Measurements from ENCODE around the gene MPHOSPH9.

The MPHOSPH9 gene

DNA sequence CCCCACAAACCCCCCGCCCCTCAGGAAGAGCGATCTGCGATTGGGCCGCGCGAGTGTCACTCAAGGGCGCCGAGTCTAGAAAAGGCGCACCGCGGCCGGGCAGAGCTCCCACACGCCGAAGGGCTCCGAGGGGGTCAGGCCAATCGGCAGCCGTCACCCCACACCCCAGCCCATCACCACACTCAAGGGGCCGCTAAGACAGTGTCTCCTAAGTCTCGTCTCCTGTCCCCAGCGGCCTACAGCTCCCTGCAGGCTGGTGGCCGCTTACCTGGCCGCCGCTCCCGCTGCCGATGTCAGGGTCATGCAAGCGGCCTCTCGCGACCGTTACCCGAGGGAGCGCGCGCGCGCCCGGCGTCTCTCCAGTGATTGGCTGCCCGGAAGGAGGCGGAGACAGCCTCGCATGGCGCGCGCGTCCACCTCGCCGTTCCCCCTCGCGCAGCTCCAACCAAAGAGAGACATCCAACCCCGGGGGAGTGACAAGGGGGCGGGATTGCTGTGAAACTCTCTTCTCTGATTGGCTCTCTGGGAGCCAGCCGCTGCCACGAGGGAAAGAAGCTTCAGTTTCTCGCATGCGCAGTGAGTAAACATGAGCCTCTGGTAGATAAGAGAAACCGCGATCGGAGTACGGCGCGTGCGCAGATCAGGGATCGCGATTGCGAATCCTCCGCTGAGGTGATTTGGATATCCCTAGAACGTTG lies at the start of gene MPHOSPH9, which contains the start of gene MTRFR:
Gene MPHOSPH9 (minus strand): TSS at position 335 of the 698 bp plus-strand sequence. CDS start 2,777 bp downstream, outside the sequence.
Gene MTRFR (plus strand): TSS at position 630 of the 698 bp plus-strand sequence. CDS start 20,239 bp downstream, outside the sequence.
- peak; percentile 99 for DNase-seq

DNA sequence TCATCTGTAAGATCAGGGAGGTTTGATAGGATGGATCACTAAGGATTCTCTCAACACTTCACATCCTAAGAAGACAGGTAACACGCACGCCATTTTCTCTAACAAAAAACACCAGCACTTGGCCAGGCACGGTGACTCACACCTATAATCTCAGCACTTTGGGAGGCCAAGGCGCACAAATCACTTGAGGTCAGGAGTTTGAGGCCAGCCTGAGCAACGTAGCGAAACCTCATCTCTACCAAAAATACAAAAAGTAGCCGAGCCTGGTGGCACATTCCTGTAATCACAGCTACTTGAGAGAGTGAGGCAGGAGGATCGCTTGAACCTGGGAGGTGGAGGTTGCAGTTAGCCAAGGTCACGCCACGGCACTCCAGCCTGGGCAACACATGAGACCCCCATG lies 49.2 kb upstream of the MPHOSPH9 start:
- no peak for DNase-seq

DNA sequence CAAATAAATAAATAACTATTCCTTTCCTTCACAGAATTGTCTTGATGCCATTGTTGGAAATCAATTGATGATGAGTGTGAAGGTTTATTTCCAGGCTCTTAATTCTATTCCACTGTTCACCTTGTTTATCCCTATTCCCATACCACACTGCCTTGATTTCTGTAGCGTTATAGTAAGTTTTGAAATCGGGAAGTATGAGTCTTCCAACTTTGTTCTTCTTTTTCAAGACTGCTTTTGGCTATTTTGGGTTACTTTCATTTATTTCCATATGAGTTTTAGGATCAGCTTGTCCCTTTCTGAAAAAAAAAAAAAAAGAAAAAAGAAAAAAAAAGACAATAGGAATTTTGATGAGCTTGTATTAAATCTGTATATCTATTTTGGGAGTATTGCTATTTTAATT lies 48.0 kb upstream of the MPHOSPH9 start:
- DNase-seq, result no peak

DNA sequence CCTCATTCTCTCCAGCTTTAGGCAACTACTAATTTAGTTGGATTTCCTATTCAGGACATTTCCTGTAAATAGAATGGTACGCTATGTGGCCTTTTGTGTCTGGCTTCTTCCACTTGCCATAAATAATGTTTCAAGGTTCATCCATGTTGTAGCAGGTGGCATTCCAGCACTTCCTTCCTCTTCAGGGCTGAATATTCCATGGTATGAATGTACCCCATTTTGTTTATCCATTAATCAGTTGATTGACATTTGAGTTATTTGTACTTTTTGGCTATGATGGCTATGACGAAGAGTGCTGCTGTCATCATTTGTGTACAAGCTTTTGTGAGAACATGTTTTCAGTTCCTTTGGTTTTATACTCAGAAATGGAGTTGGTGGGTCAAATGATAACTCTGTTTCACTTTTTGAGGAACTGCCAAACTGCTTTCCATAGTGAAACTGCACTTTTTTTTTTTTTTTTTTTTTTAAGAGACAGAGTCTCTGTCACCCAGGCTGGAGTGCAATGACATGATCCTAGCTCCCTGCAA lies 45.2 kb upstream of the MPHOSPH9 start:
- no peak for DNase-seq

DNA sequence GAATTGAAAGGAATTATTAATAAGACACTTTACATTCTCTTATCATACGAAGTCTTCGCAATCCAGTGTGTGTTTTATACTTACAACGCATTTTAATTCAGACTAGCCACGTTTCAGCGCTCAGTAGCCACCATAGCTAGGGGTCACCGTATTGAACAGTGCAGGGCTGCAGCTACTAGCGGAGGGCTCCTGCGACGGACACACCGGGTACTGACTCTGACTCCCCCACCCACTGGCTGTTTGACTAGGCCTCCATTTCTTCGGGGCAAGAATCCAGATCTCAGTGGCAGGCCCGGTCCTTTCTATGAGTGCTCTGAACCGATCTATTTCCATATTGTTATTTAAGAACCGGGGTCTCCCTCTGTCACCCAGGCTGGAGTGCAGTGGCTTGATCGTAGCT lies 40.2 kb upstream of the MPHOSPH9 start:
- DNase-seq, result no peak

- DNase-seq, result peak; percentile 79
These were observed 38.2 kb upstream of the MPHOSPH9 start for GRCh38 chr12:123271001-123271668.

DNA sequence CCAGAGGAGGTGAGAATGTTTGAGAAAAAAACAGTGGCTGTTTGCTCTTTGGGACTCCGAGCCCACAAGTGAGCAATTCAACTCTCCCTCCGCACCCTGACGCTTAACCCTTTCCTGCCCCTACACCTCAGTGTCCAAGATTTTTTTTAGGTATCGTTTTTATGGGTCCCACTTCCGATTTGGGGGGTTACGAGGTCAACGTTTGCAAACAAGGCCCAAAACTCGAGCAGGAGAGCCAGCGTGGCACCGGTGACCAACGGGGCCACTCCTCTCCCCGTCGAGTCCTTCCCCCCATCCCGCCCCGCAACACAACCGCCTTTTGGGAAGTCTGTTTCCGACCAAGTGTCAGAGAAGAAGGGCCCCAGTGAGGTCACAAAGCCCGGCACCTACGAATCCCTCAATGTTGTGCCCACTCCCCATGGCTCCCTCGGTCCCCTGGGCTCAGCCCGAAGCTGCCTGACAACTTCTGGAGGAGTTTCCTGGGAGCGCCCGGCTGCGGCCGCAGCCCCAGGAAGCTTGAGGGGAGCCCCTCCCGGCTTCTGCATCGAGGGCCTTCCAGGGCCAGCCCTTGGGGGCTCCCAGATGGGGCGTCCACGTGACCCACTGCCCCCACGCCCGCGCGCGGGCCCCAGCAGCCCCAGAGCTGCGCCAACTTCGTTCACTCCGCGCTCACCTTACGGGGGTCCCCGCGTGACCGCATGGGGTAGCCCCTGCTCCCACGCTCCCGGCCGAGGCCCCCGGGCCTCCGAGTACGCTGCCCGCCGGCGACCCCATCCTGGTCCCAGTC lies 37.5 kb upstream of the MPHOSPH9 start:
- DNase-seq, result peak; percentile 13

DNA sequence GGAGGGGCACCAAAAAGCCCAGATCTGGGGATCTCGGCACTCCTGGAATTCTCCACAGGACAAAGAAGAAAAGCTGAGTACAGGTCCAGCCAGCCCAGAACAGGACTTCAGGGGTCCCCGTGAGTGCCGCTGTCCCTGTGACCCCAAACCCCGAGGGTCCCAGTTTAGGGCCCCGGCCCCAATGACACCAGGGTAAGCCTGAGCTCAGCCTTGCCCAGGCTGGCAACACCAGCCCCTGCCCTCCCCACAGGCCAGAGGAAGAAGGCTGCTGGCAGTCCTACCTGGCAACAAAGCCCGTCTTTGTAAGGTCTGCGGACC lies 36.9 kb upstream of the MPHOSPH9 start:
- no peak for DNase-seq

- DNase-seq, result peak; percentile 13
These were observed 36.5 kb upstream of the MPHOSPH9 start for GRCh38 chr12:123269395-123269892.

- no peak for DNase-seq
These were observed 35.9 kb upstream of the MPHOSPH9 start for GRCh38 chr12:123268850-123269249.

GRCh38 chr12:123267991-123268843 lies 35.3 kb upstream of the MPHOSPH9 start:
- no peak for DNase-seq

DNA sequence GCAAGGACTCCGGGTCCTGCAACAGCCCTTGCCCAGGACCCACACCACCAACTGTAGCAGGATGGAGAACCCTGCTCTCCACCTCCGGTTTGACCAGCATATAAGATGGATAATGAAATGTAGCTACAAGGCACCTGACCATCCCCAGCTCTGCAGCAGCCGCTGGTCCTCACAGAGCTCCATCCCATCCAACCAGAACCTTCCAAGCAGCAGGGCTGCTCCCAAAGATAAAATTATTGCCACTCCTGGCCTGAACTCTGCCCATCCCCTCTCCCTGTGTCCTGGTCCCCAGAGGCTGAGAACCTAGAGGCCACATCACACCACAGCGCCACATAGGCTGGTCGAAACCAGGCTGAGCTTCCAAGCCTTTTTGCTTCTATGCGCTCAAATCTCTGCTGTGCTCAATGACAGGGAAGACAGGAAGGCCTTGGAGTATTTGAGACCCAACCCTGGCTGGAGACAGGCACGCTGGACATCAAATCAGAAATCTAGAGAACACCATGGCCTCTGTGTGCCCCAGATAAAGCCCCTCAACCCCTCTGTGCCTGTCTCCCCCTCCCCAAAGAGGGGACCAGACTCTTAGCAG lies 34.5 kb upstream of the MPHOSPH9 start:
- no peak for DNase-seq

- no peak for DNase-seq
These were observed 33.8 kb upstream of the MPHOSPH9 start for GRCh38 chr12:123266679-123267277.

GRCh38 chr12:123265851-123266678 lies 33.1 kb upstream of the MPHOSPH9 start:
- no peak for DNase-seq

DNA sequence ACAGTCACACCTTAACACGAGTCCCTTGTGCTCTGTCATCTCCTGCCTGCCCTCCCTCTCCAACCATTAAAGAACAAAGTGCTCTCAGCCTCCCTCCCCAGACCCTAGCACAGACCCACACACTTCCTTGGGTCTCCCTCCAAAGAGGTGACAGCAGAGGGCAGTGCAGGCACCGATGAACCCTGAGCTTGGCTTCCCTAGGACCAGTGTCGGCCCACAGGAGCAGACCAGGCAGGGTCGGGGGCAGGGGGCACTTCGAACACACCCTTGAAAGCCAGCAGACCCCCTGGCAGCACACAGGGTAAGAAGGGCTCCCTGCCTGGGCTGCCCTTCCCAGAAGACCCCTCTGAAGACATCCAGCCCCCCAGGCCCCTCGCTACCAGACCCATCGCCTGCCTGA lies 31.7 kb upstream of the MPHOSPH9 start:
- no peak for DNase-seq

DNA sequence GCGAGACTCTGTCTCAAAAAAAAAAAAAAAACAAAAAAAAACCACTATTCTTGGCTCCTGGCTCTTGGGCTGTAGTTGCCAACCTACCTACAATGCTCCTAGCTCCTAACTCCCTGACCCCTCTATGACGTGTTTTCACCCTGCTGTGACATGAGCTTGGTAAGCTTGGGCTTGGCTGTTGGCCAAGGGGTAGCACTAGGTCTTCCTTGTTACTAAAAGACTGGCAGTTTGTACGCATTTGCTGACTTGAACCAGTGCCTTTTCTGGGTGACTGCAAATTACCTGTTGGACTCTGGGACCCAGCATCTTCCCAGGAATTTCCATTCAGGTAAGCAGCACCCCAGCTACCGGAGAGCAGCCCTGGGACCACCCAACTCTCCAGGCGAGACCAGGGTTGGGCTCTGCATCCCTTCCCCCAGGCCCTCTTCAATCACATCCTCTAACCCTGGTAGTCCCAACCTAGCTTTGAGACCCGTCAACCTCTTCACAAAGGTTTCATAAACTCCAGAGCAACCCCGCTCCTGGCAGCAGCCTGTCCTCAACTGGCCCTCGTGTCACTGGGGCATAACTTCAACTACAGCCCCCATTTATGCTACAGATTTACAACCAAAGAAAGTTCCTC lies 30.4 kb upstream of the MPHOSPH9 start:
- DNase-seq, result no peak

- no peak for DNase-seq
These were observed 28.3 kb upstream of the MPHOSPH9 start for GRCh38 chr12:123261196-123261595.

DNA sequence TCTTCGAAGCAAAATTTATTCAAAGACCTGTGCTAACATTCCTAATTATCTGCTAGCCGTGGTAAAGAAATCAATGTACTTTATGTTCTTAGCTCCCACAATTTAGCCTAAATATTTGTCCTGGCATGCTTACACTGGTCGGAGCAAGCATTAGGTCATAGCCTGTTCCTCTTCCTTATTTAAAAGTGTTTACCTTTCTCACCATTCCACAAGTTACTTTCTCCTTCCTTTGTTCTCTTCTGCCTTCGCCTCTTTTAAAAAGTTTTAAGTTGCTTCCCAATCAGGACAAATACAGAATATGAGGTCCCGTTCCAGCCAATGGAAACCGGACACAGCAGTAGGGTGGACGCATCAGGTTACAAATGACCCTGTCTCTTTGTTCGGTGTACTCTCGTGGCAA lies 27.1 kb upstream of the MPHOSPH9 start:
- DNase-seq, result no peak

GRCh38 chr12:123258593-123258992 lies 25.7 kb upstream of the MPHOSPH9 start:
- DNase-seq, result no peak

DNA sequence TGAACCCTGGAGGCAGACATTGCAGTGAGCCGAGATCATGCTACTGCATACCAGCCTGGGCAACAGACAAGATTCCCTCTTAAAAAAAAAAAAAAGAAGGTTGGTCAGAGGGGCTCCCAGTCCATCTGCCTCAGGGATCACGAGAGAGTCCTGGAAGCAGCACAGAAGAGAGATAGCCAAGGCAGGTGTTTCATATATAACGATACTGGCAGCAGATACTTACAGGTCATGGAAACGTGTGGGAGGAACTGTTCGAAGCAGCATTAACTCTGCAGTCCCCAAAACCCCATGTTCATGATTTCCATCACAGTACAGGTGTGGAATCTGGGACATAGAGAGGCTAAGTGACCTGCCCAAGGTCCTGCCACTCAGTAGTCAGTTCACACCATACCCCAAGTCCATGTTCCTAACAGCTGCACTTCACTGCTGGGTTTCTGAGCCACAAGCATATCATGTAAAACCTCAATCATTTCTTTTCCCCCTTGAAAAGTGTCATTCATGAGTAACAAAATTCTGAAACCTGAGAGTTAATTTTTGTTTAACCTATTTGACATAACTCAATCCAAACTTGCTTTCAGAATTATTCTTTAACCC lies 22.0 kb upstream of the MPHOSPH9 start:
- no peak for DNase-seq
